Tibial nerve (tissue), 4 donors: Measurements from ENCODE around the gene VSX1. TPM values are rescaled to one million over a fixed set of nuclear protein-coding genes. Genes with fewer than 3 reads are reported as not detected.

ENCODE experiments used
- DNase-seq, 2 donors: peaks; one replicate each; pipeline ENCODE4 v3.0.0-alpha.2; 2019; ENCODE audit warnings: low spot score in 2 of 2
- H3K27ac ChIP-seq, 4 donors: fragments of 200-600 bp; sonication (generic) in 3 of 4; one replicate each; pipeline ENCODE4 v1.5.1; 2017 to 2019; ENCODE audit warnings: mild to moderate bottlenecking in 1 of 4
- H3K27me3 ChIP-seq, 2 donors: fragments of 200-600 bp; sonication (generic) in 1 of 2; one replicate each; pipeline versions ENCODE4 v1.5.1 to v1.6.0; 2017 to 2019
- H3K36me3 ChIP-seq, 3 donors: fragments of 200-600 bp; sonication (generic); one replicate each; pipeline ENCODE4 v1.5.1; 2018 to 2019
- H3K4me1 ChIP-seq, 4 donors: fragments of 200-600 bp; sonication (generic) in 3 of 4; one replicate each; pipeline ENCODE4 v1.5.1; 2017 to 2019
- H3K4me3 ChIP-seq, 4 donors: fragments of 200-600 bp; sonication (generic) in 3 of 4; one replicate each; pipeline ENCODE4 v1.5.1; 2017 to 2019; ENCODE audit warnings: mild to moderate bottlenecking in 1 of 4, moderate library complexity in 1 of 4
- H3K9me3 ChIP-seq, 4 donors: fragments of 200-600 bp; sonication (generic) in 3 of 4; one replicate each; pipeline ENCODE4 v1.5.1; 2017 to 2019
- CTCF ChIP-seq, 5 experiments: fragments of 200-600 bp in 3 of 5; fragments of 450-650 bp in 2 of 5; sonication (generic) in 3 of 5; IDR thresholded peaks; one replicate each; pipeline ENCODE4 v1.5.1; 2016 to 2019; ENCODE audit warnings: antibody characterized with exemption in 5 of 5, mild to moderate bottlenecking in 3 of 5, moderate library complexity in 2 of 5
- EP300 ChIP-seq, 2 donors: sonication (generic); formaldehyde crosslinking; IDR thresholded peaks; one replicate each; pipeline ENCODE4 v1.6.1; 2017; ENCODE audit warnings: antibody characterized with exemption in 2 of 2, mild to moderate bottlenecking in 1 of 2
- POLR2A ChIP-seq, 2 donors: fragments of 450-650 bp; IDR thresholded peaks; one replicate each; pipeline ENCODE4 v1.6.1; 2017; ENCODE audit warnings: antibody characterized with exemption in 2 of 2, mild to moderate bottlenecking in 2 of 2, moderate library complexity in 2 of 2
- WGBS, 2 donors: methylation state at CpG; one replicate each; pipeline ENCODE4 v1.1.5; 2018; 5-methylcytosine and 5-hydroxymethylcytosine counted together
- total RNA-seq, 4 donors: library from RNA; depleted of rRNA; stranded (reverse); fragments of >200 nt; gene quantifications; one replicate each; pipeline ENCODE4 v1.1.0, GENCODE V29; 2016

Gene VSX1
- total RNA-seq, 4 donors from 2014 or later = not detected

GRCh38 chr20:25061103-25061799 lies 20.7 kb downstream of the VSX1 start:
- Histone ChIP-seq H3K27ac (no peak overlapping the region), H3K36me3 (no peaks in the 10 kb centered on the region), H3K4me3 (no peak overlapping the region), H3K9me3 (no peaks in the 10 kb centered on the region), H3K4me1 (peaks cover 0 to 30% (median 13%) of the 10 kb centered on the region in 4 donors), H3K27me3 (no peaks in the 10 kb centered on the region)
- no peak for TF ChIP-seq POLR2A (IDR thresholded peaks at IDR 0.05)
- TF ChIP-seq EP300 (IDR thresholded peaks at IDR 0.05) = no peak
- TF ChIP-seq CTCF (IDR thresholded peaks at IDR 0.05) = no peak
- 83 to 90% methylated on average over 7 of the region's 7 CpGs for WGBS, 2 donors
- no peak for DNase-seq

- Histone ChIP-seq H3K36me3 (no peaks in the 10 kb centered on the region), H3K9me3 (no peaks in the 10 kb centered on the region), H3K27ac (peak overlapping the region in 2 of 4 donors; percentile 95 to 96), H3K27me3 (no peaks in the 10 kb centered on the region), H3K4me1 (peaks cover 0 to 32% (median 26%) of the 10 kb centered on the region in 4 donors), H3K4me3 (no peak overlapping the region)
- 92 to 94% methylated on average over 8 of the region's 8 CpGs for WGBS, 2 donors
- TF ChIP-seq POLR2A (IDR thresholded peaks at IDR 0.05) (no peak), EP300 (IDR thresholded peaks at IDR 0.05) (no peak), CTCF (IDR thresholded peaks at IDR 0.05) (no peak)
- DNase-seq = no peak
Measured at GRCh38 chr20:25059866-25060465, 22.0 kb downstream of the VSX1 start.

GRCh38 chr20:25058847-25059810 lies 22.8 kb downstream of the VSX1 start:
- WGBS, 2 donors = 26 to 29% methylated on average over 18 to 20 of the region's 20 CpGs
- TF ChIP-seq EP300 (IDR thresholded peaks at IDR 0.05) (no peak), CTCF (IDR thresholded peaks at IDR 0.05) (no peak), POLR2A (IDR thresholded peaks at IDR 0.05) (no peak)
- Histone ChIP-seq H3K27me3 (no peaks in the 10 kb centered on the region), H3K4me1 (peaks cover 0 to 40% (median 34%) of the 10 kb centered on the region in 4 donors), H3K4me3 (peak overlapping the region; percentile 58 to 89 (median 80)), H3K36me3 (no peaks in the 10 kb centered on the region), H3K9me3 (no peaks in the 10 kb centered on the region), H3K27ac (peak overlapping the region; percentile 85 to 96 (median 94))
- no peak for DNase-seq

- DNase-seq = peak in 1 of 2 donors; percentile 43
Measured at GRCh38 chr20:25058051-25058846, 23.7 kb downstream of the VSX1 start, which contains the start of gene ACSS1. ACSS1 (minus strand) TSS chr20:25058139; CDS start chr20:25058102, 37 bp downstream.

More at GRCh38 chr20:25058051-25058846, 23.7 kb downstream of the VSX1 start, which contains the start of gene ACSS1:
- no peaks in the 10 kb centered on the region for H3K36me3 ChIP-seq
- H3K4me1 ChIP-seq = peaks cover 0 to 49% (median 42%) of the 10 kb centered on the region in 4 donors
- no peaks in the 10 kb centered on the region for H3K9me3 ChIP-seq
- no peaks in the 10 kb centered on the region for H3K27me3 ChIP-seq
- peak within 1 kb of the TSS; percentile 58 to 89 (median 80) for H3K4me3 ChIP-seq
- H3K27ac ChIP-seq = peak within 1 kb of the TSS; percentile 85 to 96 (median 94)
- 0% methylated on average over 16 of the region's 56 CpGs; no CpG with 5 or more reads in 1 of the 2 donors for WGBS, 2 donors
- peak in 1 of 2 donors; percentile 42 for TF ChIP-seq EP300 (IDR thresholded peaks at IDR 0.05)
- TF ChIP-seq CTCF (IDR thresholded peaks at IDR 0.05) = no peak
- peak; percentile 48 to 54 for TF ChIP-seq POLR2A (IDR thresholded peaks at IDR 0.05)
